ENCODE data around the gene ANKRD23.
A peak's percentile ranks its signal among the peaks of the same experiment; 100 is the strongest.

ANKRD23 gene

DNA sequence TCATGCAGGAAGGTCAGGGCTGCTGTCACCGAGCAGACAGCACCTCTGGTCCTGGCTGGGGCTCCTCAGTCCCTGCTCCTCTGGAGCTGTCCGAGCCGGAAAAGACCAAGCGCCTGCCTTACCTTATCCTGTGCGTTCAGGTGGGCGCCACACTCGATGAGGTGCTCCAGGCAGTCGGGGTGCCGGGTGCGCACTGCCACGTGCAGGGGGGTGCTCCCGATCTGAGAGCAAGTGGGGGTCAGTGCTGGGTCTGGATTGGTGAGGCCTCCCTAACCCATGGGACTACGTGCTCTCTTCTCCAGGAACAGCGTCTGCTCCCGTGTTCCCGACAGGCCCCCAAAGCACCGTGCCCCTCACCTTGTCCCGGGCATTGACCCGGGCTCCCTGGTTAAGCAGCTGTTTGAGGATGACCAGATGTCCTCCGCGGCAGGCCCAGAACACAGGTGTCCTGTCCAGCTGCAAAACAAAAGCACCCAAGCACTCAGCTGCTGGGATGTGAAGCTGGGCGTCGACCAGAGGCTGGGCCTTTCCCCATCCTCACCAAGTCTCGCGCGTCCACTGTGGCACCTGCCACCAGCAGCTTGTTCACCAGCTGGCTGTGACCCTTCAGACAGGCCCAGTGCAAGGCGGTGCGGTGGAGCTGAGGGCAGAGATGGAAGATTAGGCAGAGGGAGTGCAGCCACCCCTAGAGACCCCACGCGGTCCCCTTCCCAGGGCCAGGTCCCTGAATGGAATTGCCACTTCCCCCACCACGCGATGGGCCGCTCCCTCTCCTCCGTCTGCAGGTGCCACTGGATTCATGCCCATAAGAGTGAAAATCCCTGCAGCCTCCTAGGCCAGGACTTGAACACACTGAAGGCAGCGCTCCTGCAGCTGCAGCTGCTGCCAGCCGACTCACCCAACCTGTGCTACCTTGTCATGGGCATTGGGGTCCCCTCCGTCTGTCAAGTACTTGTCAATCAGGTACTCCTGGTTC, 3.7 kb downstream of the ANKRD23 start:
- no peak for DNase-seq (ENCODE audit: low read depth in 2 of 2, low spot score in 1 of 2)

DNA sequence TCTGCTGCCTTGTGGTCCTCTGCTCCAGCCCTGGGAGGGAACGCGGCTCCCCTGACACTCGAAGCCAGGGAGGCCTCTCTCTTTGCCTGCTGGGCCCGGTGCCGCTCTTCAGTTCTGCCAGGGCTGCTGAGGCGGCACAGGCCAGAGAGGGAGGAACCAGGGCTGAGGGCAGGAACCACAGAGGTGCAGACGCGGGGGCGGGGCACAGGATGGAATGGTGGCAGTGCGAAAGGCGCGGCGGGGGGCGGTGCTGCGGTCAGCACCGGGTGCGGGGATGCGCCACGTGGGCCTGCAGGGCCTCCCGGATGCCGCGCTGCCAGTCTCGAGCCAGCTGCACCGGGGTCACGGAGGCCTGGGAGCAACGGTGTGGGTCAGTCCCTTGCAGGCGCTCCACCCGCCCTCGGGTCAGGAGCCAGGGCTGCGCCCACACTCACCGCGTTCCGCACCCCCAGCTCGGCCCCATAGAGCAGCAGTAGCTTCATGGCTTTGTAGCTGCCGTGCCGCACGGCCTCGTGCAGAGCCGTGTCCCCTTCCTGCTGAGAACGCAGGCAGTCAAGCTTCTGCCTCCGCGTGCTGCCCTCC, 4.4 kb downstream of the ANKRD23 start:
- peak; percentile 46 to 55 for DNase-seq (ENCODE audit: low read depth in 2 of 2, low spot score in 1 of 2)

DNA sequence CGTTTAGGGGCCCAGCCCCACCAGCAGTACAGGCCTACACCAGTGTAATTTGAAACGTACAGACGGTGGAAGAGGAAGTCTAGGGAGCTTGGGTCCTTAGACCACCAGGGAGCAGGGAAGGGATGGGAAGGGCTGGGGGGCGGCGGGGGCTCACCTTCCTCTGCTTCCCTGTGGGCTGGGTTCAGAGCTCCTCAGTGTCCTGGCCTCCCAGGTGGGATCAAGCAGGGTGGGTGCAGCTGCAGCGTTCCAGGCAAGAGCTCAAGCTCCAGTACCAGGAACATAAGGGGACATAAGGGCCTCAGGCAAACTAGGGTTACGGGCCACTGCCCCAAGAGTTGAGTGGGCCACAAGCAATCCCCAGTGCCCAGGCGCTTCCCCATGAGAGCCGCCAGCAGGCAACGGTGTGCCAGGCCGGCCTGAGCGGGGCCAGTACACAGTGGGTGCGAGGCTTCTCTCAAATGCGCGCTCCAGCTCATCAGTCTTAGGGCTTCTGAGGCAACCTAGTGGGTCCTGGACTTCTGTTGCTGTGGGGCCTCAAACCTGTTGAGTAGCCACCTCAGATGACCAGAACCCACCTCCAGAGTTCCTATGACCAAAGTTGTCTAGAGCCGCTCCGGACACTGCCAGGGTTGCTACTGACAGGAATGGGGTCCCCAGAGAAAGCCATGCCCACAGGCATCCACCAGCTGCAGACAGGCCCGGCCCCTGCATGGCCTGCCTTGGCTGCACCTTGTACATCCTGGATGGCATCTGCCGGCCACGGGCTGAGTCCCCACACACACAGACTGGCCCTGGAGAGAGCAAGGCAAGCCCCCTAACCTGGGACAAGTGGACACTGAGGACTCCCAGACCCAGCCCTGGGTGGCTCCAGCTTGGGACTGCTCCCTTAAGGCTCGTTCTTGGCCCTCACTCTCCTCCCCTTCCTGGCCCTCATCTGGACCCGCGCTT, 5.2 kb downstream of the ANKRD23 start:
- no peak for DNase-seq (ENCODE audit: low read depth in 2 of 2, low spot score in 1 of 2)

DNA sequence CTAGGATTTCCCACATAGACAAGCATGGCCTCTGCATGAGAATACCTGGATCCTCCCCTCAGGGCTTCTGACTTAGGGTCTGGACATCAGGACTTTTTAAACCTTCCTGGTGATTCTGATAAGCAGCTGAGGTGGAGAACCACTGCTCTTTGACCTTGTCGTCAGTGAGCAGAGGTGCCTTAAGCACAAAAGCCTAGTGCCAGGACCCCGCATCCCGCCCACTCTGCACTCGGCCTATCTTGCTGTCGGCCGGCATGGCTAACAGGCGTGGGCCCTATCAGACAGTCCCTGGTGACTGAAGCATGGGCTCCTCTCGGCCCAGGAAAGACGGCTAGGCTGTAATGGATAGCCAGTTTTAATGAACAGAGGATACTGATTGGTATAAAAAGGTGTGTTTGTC, 6.2 kb downstream of the ANKRD23 start:
- no peak for DNase-seq (ENCODE audit: low read depth in 2 of 2, low spot score in 1 of 2)

DNA sequence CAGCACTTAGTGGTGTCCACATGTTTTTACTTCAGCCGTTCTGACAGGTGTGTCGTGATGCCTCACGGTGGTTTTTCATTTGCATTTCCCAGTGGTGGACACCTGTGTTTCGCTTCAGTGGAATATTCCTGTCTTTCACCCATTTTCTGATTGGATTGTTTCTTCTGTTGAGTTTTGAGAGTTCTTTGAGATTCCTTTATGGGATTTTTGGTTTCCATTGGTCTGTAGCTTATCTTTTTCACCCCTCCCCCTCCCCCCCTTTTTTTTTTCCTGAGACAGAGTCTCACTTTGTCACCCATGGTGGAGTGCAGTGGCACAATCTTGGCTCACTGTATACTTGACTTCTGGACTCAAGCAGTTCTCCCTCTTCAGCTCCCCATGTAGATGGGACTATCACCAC, 8.0 kb downstream of the ANKRD23 start:
- DNase-seq (ENCODE audit: low read depth in 2 of 2, low spot score in 1 of 2) = no peak

DNA sequence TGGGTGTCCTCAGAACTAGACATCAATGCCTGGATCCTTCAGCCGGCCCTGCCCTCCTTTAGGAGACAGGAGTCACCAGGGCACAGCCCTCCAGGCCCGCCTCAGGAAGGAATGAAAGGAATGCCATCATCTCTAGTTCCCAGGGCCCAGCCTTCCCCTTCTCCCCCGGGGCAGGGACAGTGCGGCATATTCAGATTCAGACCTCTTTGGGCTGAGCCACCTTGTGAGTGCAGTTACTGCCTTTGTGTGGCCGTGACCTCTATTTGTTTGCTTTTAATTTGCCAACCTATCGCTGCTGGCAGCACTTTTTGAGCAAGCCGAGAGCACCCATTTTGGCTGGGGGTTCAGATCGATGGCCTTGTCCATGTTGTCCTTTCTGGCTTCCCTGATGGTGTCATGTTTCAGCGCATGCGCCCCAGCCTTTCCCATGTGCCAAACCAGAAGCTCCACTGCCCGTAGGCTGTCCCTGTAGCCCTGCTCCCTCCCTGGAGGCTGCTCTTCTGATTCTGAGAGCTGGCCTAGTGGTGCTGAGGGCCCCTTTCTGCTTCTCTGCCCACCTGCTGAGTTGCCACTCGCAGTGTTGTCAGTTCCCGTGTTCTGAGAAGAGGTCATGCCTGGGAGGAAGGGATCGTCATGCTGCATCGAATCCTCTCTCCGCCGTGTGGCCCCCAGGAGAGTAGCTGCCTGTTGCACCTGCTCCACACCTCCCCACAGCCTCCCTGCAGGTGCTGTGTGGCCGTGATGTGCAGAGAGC, 10.9 kb downstream of the ANKRD23 start:
- no peak for DNase-seq (ENCODE audit: low read depth in 2 of 2, low spot score in 1 of 2)

DNA sequence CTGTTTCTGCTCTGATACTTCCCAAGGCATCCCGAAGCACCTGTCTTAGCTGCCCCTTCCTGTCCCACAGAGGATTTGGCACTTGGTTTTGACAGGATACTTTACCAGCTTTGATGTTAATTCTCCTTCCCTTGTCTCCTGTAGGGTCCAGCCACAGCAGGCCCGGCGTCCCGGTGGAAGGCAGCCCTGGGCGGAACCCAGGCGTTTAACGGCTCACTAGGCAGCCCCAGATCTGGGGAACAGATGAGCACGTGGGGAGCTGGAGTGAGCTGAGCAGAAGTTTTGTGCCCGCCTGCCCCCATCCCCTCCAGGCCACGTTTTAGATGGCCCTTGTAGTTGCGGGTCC, 11.4 kb downstream of the ANKRD23 start:
- no peak for DNase-seq (ENCODE audit: low read depth in 2 of 2, low spot score in 1 of 2)

DNA sequence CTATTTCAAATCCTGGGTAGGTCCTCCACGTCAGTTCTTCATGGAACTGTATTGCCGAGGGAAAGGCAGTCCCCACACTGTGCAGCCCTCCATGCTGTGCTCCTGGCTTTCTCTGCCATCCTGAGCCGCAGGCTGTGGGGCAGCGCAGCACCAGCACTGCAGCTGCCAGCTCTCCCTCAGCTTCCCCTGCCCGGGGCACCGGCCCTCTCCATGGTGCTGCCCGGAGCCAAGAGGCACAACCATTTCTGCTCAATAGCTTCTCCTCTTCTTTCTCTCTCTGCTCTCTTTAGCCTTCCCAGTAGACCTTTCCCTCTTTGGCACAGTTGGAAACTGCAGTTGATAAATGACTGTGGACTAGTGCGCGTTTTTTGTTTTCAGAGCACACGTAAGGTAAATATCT, 12.1 kb downstream of the ANKRD23 start:
- DNase-seq (ENCODE audit: low read depth in 2 of 2, low spot score in 1 of 2) = no peak

DNA sequence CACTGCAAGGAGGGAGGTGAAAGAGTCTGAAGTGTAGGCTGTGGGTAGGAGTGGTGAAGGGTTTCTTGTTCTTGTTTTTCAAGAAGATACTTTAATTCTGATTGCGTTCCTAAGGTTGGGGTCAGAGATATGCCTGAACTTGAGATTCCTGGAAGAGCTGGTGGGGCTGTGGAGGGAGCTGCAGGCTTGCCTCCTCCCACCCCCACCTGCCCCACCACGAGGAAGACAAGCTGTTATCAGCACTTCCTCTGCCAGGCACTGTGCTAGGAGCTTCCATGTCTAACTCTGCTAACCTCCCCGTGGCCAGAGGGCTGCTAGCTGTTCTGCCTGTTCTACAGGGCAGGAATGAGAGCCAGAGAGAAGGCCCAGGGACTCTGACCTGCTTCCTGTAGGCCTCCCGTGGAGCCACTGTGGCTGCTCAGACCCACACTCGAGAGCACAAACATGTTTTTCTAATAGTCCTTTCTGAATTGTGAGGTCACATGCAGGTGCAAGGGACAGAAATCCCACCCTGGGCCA, 13.7 kb downstream of the ANKRD23 start:
- no peak for DNase-seq (ENCODE audit: low read depth in 2 of 2, low spot score in 1 of 2)

DNA sequence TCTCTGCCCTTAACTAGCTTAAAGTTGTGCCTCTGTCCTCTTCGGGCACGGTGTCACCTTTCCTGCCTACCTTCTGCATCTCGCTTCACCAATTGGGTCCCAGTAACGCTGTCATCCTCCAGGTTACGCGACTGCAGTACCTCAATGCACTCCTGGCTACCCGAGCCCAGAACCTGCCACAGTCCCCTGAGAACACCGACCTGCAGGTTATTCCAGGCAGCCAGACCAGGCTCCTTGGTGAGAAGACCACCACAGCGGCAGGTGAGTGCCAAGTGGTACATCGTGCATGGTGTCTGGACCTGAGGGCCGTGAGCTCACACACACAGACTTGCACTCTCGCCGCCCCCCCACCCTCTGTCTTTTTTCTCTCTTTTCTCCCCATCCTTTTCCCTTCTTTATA, 14.9 kb downstream of the ANKRD23 start:
- no peak for DNase-seq (ENCODE audit: low read depth in 2 of 2, low spot score in 1 of 2)

DNA sequence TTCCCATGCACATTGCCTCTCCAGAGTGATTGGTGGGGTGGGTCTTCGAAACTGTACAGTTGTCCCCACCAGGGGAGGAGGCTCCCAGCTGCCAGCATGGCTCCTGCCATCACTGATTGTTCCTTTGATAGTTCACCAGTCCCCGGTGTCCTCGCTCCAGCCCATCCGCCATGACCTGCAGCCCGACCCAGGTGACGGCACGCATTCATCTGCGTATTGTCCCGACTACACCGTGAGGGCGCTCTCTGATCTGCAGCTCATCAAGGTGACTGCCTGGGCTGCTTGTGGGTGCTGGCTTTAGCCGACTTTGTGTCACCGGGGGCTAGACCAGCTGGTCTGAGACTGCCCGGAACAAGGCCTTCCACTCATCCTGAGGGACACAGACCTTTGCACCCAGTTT, 15.4 kb downstream of the ANKRD23 start:
- no peak for DNase-seq (ENCODE audit: low read depth in 2 of 2, low spot score in 1 of 2)

DNA sequence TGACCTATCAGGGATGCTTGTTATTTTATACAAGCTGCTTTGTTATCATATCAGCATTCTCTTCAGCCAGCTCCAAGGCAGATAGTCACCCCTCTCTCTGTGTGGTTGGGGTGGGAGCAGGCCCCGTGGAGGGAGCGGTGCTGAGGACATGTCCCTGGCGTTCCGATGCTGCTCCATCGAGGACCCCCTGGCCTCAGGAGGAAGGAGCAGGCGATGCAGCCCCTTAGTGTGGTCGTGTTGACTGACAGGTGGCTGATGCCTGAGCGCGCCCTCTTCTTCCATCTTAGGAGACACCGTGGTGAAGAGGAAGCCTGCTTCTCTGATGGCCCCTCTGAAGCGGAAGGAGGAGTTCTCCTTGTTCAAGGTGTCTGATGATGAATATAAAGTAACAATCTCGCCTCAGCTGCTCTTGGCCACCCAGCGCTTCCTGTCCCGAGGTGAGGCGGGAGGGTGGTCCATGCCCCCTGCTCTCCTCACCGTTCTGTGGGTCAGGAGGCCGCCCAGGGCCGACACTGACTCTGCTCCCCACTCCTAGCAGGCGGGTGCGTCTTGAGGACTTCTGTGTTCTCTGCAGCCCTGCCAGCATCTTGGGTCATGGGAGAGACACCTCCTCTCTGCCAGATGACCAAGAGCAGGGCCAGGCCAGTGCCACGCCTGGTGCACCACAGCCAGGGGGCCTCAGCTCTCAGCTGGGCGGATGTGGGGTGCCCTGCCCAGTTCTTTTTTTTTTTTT, 17.1 kb downstream of the ANKRD23 start:
- DNase-seq (ENCODE audit: low read depth in 2 of 2, low spot score in 1 of 2) = no peak

DNA sequence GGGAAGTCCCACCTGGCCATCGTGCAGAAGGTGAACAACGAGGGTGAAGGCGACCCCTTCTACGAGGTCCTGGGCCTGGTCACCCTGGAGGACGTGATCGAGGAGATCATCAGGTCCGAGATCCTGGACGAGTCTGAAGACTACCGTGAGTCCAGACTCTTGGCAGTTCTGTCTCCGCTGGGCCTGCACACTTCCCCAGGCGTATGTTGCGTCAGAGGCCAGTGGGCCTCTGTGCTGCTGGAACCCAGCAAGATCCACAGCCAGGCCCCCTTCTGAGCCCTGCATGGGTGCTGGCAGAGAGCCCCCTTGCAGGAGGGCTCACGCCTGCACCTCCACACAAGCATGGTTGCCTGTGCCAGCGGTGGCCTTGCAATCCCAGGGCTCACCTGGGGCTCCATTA, 18.8 kb downstream of the ANKRD23 start:
- no peak for DNase-seq (ENCODE audit: low read depth in 2 of 2, low spot score in 1 of 2)

DNA sequence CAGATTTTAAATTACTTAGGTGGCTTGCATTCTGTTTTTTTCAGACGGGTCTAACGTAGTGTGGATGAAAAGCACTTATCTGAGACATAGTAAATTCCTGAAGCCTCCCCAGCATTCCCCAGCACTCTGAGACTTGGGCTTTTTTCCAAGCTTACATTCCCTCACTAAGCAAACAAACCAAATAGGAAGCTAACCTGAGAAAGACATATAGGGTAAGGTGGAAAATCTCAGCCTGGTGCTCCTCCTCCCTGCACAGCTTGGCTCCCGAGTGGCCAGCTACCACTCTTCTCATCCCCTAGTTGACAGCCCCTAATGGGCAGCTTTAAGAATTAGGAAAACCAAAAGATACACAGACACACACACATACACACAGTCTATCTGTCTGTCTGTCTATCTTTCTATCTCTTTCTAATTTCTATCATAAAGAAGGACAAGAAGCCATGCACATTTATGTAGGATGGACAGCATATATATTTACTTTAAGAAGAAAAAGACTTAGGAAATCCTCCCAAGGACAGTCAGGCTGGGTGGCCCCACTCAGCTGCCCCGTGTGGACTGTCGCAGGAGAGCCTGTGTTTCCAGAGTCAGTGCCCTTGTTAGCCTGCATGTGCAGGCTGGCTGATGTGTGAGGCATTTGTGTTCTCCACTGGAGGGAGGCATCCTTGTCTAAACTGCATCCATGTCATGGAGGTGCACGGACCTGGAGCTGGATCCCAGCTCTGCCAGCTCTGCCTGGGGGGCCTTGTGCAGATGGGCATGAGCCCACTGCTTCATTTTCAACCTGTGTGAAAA, 19.5 kb downstream of the ANKRD23 start:
- DNase-seq (ENCODE audit: low read depth in 2 of 2, low spot score in 1 of 2) = no peak

DNA sequence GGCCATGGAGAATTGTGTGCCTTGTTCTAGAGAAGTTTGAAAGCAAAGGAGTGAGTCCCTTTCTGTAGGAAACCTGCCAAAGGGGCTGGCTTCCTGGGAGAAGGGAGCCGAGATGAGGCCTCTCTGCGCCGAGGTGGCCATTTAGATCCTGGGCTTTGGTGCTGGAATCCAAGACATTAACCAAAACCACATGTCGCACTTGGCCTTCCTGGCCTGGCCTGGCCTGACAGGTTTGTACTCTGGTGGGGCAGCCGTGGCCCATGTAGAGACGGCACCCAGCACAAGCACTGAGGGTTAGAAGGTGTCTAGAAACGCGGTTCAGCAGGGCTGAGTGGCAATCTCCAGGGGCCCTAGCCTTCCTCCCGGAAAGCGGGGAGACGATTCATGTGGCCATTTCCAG, 20.6 kb downstream of the ANKRD23 start:
- DNase-seq (ENCODE audit: low read depth in 2 of 2, low spot score in 1 of 2) = no peak

DNA sequence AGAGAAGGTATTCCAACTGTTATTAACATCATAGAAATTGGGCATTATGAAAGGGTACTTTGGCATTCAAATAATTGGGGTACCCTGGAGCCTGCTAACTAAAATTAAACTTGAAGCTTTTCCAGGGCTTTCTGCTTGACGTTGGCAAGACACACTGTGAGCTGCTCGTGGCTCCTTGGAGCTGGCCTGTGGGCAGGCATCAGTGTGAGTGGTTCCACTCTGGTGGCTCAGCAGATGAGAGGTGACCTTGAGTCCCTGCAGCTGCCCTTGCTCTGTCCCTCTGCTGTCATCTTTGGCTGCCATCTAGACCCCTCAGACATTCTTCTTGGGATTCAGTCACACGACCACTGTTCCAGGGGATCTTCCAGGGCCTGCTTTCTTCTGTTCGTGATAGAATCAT, 21.0 kb downstream of the ANKRD23 start:
- DNase-seq (ENCODE audit: low read depth in 2 of 2, low spot score in 1 of 2) = no peak

DNA sequence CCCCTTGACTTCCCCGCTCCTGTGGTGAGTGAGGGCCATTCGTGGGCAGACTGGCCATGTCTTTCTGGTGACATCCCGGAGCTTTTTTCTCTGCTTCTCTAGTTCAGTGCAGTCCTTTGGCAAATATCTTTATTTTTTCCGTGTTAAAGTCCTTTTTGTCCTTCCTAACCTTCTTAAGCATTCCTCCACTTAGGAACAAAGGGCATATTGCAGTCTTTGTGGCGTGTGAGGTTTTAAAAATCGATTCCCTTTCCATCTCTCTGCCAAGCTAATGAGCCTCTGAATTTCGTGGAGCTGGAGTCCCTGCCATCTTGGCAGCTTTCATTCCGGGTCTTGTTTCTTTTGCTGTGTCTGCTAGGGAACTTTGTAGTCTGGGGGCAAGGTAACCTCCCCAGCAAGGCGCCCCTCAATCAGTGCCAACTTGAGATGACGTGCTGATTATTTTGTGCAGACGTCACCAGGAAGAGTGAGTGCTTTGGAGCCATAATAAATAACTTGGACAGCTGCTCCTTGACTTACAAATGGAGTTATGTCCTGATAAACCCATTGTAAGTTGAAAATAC, 22.6 kb downstream of the ANKRD23 start:
- DNase-seq (ENCODE audit: low read depth in 2 of 2, low spot score in 1 of 2) = no peak

DNA sequence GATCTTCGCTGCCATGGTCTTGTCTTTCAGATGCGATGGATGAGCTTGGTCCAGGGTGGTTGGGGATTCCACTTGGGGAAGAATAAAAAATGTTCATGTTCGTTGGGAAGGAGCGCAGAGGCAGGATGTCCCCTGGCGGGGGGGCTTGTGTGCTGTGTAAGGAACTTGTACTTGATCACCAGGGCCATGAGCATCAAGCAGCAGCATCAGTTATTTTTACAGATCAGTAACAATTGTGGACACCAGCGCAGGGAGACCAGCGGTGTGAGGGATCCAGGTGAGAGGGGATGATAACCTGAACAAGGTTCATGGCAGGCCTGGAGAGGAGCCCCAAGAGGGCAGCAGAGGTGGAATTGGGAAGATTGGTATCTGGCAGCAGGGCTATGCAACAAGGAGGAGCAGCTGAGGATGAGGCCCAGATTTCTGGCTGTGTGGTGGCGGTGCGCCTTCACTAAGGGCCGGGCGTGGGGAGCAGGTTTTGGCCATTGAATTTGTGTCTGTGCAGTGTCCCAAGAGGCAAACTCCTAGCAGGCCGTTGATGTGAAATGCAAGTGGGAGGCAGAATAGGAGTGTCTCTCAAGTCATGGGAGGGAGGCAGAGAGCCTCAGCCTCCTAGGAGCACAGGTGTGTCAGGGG, 23.8 kb downstream of the ANKRD23 start:
- DNase-seq (ENCODE audit: low read depth in 2 of 2, low spot score in 1 of 2) = no peak
